ENCODE results near the gene ZNF418.

DNA sequence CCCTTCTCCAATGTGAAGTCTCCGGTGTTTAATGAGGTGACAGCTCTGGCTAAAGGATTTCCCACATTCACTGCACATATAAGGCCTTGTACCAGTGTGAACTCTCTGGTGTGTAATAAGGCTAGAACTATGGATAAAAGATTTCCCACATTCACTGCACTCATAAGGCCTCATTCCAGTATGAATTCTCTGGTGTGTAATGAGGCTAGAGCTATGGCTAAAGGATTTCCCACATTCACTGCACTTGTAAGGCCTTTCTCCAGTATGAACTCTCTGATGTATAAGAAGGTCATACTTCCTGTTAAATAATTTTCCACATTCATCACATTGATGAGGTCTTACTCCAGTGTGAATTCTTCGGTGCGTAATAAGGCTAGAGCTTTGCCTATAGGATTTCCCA is 6.4 kb upstream of the ZNF418 start:
- TF ChIP-seq POLR2A (IDR thresholded peaks at IDR 0.05) (no peak), CTCF (IDR thresholded peaks at IDR 0.05) (no peak)
